ENCODE measurements around the gene TBC1D4.
"Not testable (repeated sequence)": the region's sequence is repeated elsewhere in the genome, so short reads cannot be mapped to it uniquely, and the experiment has no call there.

Gene TBC1D4

DNA sequence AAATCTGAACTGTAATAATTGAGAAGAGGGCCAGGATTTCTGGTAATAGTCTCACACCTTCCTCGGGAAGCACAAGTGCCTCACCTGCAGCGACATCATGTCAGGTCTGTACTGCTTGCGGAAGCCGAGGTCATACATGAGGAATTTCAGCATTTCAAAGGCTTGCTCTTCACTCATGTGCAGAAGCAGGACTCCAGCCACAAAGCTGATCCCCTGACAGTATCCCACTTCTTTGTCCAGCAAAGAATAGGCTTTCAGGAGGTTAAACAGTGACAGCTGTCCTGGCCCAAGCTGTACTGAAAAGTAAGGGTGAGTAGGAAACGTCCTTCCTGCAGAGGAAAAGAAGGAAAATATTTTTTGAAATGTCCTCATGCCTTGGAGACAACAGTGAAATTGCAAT lies 182.7 kb downstream of the TBC1D4 start:
- in situ Hi-C loops (cut with MboI; ENCODE audit: low sequenced_read_pairs) = no loop called here

DNA sequence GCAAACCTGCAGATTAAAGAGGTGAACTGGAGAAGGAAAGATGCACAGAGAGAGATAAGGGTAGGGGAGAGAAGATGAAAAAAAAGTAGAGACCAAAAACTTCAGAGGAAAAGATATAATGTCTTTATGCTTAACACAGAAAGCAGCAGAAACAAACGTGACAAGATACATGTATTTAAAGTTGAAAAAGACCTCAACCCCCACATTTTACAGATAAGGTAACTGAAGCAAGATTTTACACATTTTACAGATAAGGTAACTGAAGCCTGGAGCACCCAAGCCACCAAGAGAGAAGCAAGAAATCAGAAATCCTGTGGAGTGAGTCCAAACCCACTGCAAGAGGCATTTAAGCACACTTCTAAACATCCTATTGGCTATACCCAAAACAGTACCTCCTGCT lies 185.3 kb downstream of the TBC1D4 start:
- in situ Hi-C loops (cut with MboI; ENCODE audit: low sequenced_read_pairs) = no loop called here

DNA sequence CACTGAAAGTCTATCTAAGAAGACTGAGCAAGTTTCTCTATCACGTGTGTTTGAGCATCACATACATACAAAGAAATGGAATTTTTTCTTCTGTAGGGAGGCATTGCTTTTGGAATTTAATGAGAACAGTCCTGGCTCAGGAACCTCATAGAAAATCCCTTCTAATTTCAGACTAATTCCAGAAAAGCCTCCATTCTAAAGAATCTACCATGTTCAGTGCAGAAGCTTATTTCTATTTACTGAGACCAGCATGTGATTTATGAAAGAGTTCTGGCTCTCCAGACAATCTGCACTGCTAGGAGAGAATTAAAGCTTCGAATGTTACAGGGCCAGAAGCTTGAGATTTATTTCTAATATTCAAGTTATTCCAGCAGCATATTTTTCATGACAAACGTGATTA lies 186.8 kb downstream of the TBC1D4 start:
- in situ Hi-C loops (cut with MboI; ENCODE audit: low sequenced_read_pairs) = no loop called here

- in situ Hi-C loops (cut with MboI; ENCODE audit: low sequenced_read_pairs) = no loop called here
These were observed 187.9 kb downstream of the TBC1D4 start for GRCh38 chr13:75294110-75294509.

DNA sequence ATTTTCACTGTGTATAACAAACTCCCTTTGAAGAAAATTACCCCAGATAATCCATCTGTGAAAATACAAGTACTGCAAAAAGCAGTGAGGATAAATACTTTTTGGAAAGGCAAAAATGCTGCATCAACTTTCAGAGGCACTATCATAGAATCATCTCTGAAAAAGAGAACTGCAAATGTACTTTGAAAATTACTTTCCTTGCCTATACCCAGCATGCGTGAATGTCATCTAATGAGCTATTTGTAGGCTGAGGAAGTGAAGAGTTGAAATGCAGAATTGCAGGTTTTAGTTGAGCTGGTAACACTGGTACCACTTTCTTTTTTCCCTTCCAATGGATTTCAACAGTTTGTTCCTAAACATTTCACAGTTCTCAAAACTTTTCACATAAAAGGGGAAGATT lies 196.7 kb downstream of the TBC1D4 start:
- in situ Hi-C loops (cut with MboI; ENCODE audit: low sequenced_read_pairs) = no loop called here

DNA sequence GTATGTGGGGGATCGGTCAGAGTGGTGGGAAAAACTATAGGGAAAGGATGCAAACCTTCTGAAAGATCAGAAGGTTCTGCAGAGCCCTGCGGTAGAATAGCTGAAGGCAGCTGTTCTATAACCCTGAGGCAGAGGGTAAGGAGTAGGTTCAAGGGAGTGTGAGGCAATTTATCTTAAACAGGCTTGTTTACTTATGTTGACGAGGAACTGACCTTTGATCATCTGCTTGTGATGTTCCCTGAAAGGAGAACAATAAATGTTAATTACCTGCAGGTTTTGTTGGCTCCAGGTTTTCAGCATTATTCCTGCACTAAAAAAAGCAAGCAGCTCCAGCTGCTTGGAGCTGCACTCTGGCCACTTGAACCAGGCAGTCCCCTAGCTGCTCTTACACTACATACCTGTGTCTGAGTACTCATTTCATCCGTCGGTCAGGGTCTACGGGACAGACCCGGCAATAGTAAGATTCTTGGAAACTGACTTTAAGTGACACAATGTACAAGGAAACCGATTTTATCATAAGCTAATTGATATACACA lies 202.1 kb downstream of the TBC1D4 start:
- in situ Hi-C loops (cut with MboI; ENCODE audit: low sequenced_read_pairs) = no loop called here

- in situ Hi-C loops (cut with MboI; ENCODE audit: low sequenced_read_pairs) = not testable (repeated sequence)
These were observed 208.3 kb downstream of the TBC1D4 start for GRCh38 chr13:75273695-75274094.

GRCh38 chr13:75271846-75272245 lies 210.1 kb downstream of the TBC1D4 start:
- in situ Hi-C loops (cut with MboI; ENCODE audit: low sequenced_read_pairs) = no loop called here

DNA sequence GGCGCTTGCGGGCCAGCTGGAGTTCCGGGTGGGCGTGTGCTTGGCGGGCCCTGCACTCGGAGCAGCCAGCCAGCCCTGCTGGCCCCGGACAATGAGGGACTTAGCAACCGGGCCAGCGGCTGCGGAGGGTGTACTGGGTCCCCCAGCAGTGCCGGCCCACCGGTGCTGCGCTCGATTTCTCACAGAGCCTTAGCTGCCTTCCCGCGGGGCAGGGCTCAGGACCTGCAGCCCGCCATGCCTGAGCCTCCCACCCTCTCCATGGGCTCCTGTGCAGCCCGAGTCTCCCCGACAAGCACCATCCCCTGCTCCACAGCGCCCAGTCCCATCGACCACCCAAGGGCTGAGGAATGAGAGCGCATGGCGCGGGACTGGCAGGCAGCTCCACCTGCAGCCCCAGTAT lies 213.5 kb downstream of the TBC1D4 start:
- in situ Hi-C loops (cut with MboI; ENCODE audit: low sequenced_read_pairs) = not testable (repeated sequence)

GRCh38 chr13:75264611-75265010 lies 217.4 kb downstream of the TBC1D4 start:
- in situ Hi-C loops (cut with MboI; ENCODE audit: low sequenced_read_pairs) = no loop called here

- in situ Hi-C loops (cut with MboI; ENCODE audit: low sequenced_read_pairs) = no loop called here
These were observed 218.1 kb downstream of the TBC1D4 start for GRCh38 chr13:75263741-75264407.

DNA sequence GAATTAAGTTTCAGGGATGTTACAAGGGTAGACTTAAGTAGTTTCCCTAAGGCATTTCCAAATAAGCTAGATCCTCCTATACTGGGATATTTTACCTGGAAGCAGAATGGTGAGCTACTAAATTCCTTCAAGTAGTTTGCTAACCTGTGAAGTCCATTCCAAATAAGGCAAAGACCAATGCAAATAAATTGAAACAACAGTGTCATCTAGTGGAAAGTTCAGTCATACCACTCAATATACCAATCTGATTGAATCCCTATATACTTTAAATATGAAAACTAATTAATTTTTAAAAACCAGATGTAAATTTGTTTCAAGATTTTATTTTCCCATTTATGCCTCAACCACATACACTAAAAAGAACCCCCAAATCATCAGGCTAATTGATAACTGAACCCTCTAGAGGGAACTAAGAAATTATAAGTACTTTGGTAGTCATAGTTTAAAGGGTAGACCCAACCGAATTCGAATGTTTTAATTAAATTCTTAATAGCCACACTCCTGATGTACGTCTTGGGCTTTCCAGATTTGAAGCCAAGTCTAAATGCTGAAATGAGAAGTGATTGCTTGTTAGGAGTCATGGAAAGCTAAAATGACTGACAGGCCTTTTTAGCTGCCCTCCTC lies 223.7 kb downstream of the TBC1D4 start:
- in situ Hi-C loops (cut with MboI; ENCODE audit: low sequenced_read_pairs) = no loop called here

- in situ Hi-C loops (cut with MboI; ENCODE audit: low sequenced_read_pairs) = no loop called here
These were observed 225.0 kb downstream of the TBC1D4 start for GRCh38 chr13:75256922-75257321.

DNA sequence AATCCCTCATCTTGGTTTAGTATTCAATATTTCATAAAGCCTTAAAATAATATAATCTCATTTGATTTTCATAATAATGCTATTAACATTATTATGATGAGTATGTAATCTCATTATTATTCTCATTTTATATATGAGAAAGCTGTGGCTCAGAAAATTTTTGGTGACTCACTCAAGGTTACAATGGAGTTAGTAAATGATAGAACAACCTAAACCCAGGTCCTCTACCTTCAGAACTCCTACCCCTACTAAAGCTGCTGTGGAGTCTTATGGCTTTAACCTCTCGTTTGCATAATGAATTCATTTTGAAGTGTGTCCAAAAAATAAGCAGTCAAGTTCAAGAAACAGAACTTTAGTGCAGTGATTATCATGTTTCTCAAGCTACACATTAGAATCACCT lies 226.3 kb downstream of the TBC1D4 start:
- in situ Hi-C loops (cut with MboI; ENCODE audit: low sequenced_read_pairs) = no loop called here

- in situ Hi-C loops (cut with MboI; ENCODE audit: low sequenced_read_pairs) = no loop called here
These were observed 226.8 kb downstream of the TBC1D4 start for GRCh38 chr13:75255147-75255546.

GRCh38 chr13:75251188-75251587 lies 230.8 kb downstream of the TBC1D4 start:
- in situ Hi-C loops (cut with MboI; ENCODE audit: low sequenced_read_pairs) = no loop called here

- in situ Hi-C loops (cut with MboI; ENCODE audit: low sequenced_read_pairs) = no loop called here
These were observed 231.3 kb downstream of the TBC1D4 start for GRCh38 chr13:75250526-75251178.

GRCh38 chr13:75245578-75245977 lies 236.4 kb downstream of the TBC1D4 start:
- in situ Hi-C loops (cut with MboI; ENCODE audit: low sequenced_read_pairs) = not testable (repeated sequence)

- in situ Hi-C loops (cut with MboI; ENCODE audit: low sequenced_read_pairs) = not testable (repeated sequence)
These were observed 241.7 kb downstream of the TBC1D4 start for GRCh38 chr13:75240240-75240639.

DNA sequence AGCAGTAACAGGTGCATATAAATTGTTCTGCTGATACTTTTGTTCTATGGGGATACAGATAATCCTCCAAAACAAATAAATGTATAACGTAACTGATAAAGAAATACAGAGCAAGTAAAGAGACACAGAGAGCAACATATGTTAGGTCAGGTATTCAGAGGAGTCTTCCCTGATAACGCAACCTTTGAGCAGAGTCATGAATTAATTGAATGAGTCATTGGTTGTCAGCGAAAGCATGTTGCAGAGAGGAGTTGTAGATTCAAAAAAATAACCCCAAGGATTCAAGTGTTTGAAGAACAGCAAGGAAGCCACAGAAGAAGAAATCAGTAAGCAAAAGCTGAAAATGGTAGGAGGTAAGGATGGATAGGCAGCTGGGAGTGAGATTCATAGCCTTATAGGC lies 245.2 kb downstream of the TBC1D4 start:
- in situ Hi-C loops (cut with MboI; ENCODE audit: low sequenced_read_pairs) = no loop called here
